ENCODE measurements around the gene EBF4.
"Not testable (repeated sequence)": the region's sequence is repeated elsewhere in the genome, so short reads cannot be mapped to it uniquely, and the experiment has no call there.

Gene EBF4

GRCh38 chr20:2671977-2672376 lies 20.6 kb upstream of the EBF4 start:
- in situ Hi-C loops (cut with MboI; ENCODE audit: low sequenced_read_pairs), result no loop called here

- in situ Hi-C loops (cut with MboI; ENCODE audit: low sequenced_read_pairs), result no loop called here
These were observed 20.1 kb upstream of the EBF4 start for GRCh38 chr20:2672446-2672845.

GRCh38 chr20:2673453-2673852 lies 19.1 kb upstream of the EBF4 start:
- in situ Hi-C loops (cut with MboI; ENCODE audit: low sequenced_read_pairs), result no loop called here

GRCh38 chr20:2680046-2680445 lies 12.5 kb upstream of the EBF4 start:
- in situ Hi-C loops (cut with MboI; ENCODE audit: low sequenced_read_pairs), result no loop called here

GRCh38 chr20:2682040-2682439 lies 10.5 kb upstream of the EBF4 start:
- in situ Hi-C loops (cut with MboI; ENCODE audit: low sequenced_read_pairs), result not testable (repeated sequence)

- in situ Hi-C loops (cut with MboI; ENCODE audit: low sequenced_read_pairs), result not testable (repeated sequence)
These were observed 7.8 kb upstream of the EBF4 start for GRCh38 chr20:2684817-2685216.

GRCh38 chr20:2687514-2687913 lies 5.1 kb upstream of the EBF4 start:
- in situ Hi-C loops (cut with MboI; ENCODE audit: low sequenced_read_pairs), result no loop called here

- in situ Hi-C loops (cut with MboI; ENCODE audit: low sequenced_read_pairs), result no loop called here
These were observed 4.5 kb upstream of the EBF4 start for GRCh38 chr20:2688041-2688591.

GRCh38 chr20:2690213-2690612 lies 2.4 kb upstream of the EBF4 start:
- in situ Hi-C loops (cut with MboI; ENCODE audit: low sequenced_read_pairs), result no loop called here

GRCh38 chr20:2690718-2691117 lies 1.9 kb upstream of the EBF4 start:
- in situ Hi-C loops (cut with MboI; ENCODE audit: low sequenced_read_pairs), result no loop called here

GRCh38 chr20:2691127-2691526 lies 1.5 kb upstream of the EBF4 start:
- in situ Hi-C loops (cut with MboI; ENCODE audit: low sequenced_read_pairs), result no loop called here

- in situ Hi-C loops (cut with MboI; ENCODE audit: low sequenced_read_pairs), result no loop called here
These were observed 931 bp upstream of the EBF4 start for GRCh38 chr20:2691663-2692035.

- in situ Hi-C loops (cut with MboI; ENCODE audit: low sequenced_read_pairs), result no loop called here
These were observed 306 bp downstream of the EBF4 start for GRCh38 chr20:2692886-2693285.

GRCh38 chr20:2693286-2694007 lies 867 bp downstream of the EBF4 start:
- in situ Hi-C loops (cut with MboI; ENCODE audit: low sequenced_read_pairs), result no loop called here

- in situ Hi-C loops (cut with MboI; ENCODE audit: low sequenced_read_pairs), result no loop called here
These were observed 1.5 kb downstream of the EBF4 start for GRCh38 chr20:2694008-2694471.

- in situ Hi-C loops (cut with MboI; ENCODE audit: low sequenced_read_pairs), result no loop called here
These were observed 1.9 kb downstream of the EBF4 start for GRCh38 chr20:2694519-2694918.

- in situ Hi-C loops (cut with MboI; ENCODE audit: low sequenced_read_pairs), result no loop called here
These were observed 2.8 kb downstream of the EBF4 start for GRCh38 chr20:2695206-2695983.

GRCh38 chr20:2695984-2696525 lies 3.5 kb downstream of the EBF4 start:
- in situ Hi-C loops (cut with MboI; ENCODE audit: low sequenced_read_pairs), result not testable (repeated sequence)

- in situ Hi-C loops (cut with MboI; ENCODE audit: low sequenced_read_pairs), result no loop called here
These were observed 4.1 kb downstream of the EBF4 start for GRCh38 chr20:2696646-2697045.

GRCh38 chr20:2697768-2698167 lies 5.2 kb downstream of the EBF4 start:
- in situ Hi-C loops (cut with MboI; ENCODE audit: low sequenced_read_pairs), result no loop called here

GRCh38 chr20:2698186-2698817 lies 5.7 kb downstream of the EBF4 start:
- in situ Hi-C loops (cut with MboI; ENCODE audit: low sequenced_read_pairs), result no loop called here
